ENCODE data around the gene ASPSCR1. TPM values are rescaled to one million over a fixed set of nuclear protein-coding genes. Genes with fewer than 3 reads are reported as not detected.

ASPSCR1 gene
- total RNA-seq, 1 donor from 2014 or later = 22.0 TPM

GRCh38 chr17:82039695-82040299 is 62.4 kb downstream of the ASPSCR1 start:
- DNase-seq (ENCODE audit: low read depth in 2 of 2) = no peak

- no peak for DNase-seq (ENCODE audit: low read depth in 2 of 2)
These were observed 63.9 kb downstream of the ASPSCR1 start for GRCh38 chr17:82041144-82041814.

GRCh38 chr17:82042649-82043048 is 65.2 kb downstream of the ASPSCR1 start:
- no peak for DNase-seq (ENCODE audit: low read depth in 2 of 2)

GRCh38 chr17:82043507-82043906 is 66.1 kb downstream of the ASPSCR1 start:
- no peak for DNase-seq (ENCODE audit: low read depth in 2 of 2)

- no peak for DNase-seq (ENCODE audit: low read depth in 2 of 2)
These were observed 68.6 kb downstream of the ASPSCR1 start for GRCh38 chr17:82045936-82046484.

- DNase-seq (ENCODE audit: low read depth in 2 of 2) = no peak
These were observed 69.5 kb downstream of the ASPSCR1 start for GRCh38 chr17:82046903-82047302.

GRCh38 chr17:82047379-82047778 is 70.0 kb downstream of the ASPSCR1 start:
- DNase-seq (ENCODE audit: low read depth in 2 of 2) = no peak

GRCh38 chr17:82047914-82048570 is 70.6 kb downstream of the ASPSCR1 start:
- DNase-seq (ENCODE audit: low read depth in 2 of 2) = no peak

GRCh38 chr17:82048571-82048971 is 71.1 kb downstream of the ASPSCR1 start:
- no peak for DNase-seq (ENCODE audit: low read depth in 2 of 2)

GRCh38 chr17:82049106-82049505 is 71.7 kb downstream of the ASPSCR1 start:
- DNase-seq (ENCODE audit: low read depth in 2 of 2) = no peak

GRCh38 chr17:82049521-82049971 is 72.1 kb downstream of the ASPSCR1 start:
- no peak for DNase-seq (ENCODE audit: low read depth in 2 of 2)

GRCh38 chr17:82050152-82050760 is 72.8 kb downstream of the ASPSCR1 start:
- no peak for DNase-seq (ENCODE audit: low read depth in 2 of 2)

GRCh38 chr17:82050761-82051641 is 73.6 kb downstream of the ASPSCR1 start:
- DNase-seq (ENCODE audit: low read depth in 2 of 2) = no peak

- DNase-seq (ENCODE audit: low read depth in 2 of 2) = peak in 1 of 2 donors; percentile 58
These were observed 74.6 kb downstream of the ASPSCR1 start, which contains the start of the genes GPS1 and RFNG for GRCh38 chr17:82051776-82052637. Gene GPS1, plus strand, starts transcription at chr17:82051898. Its CDS starts 34 bp downstream, at chr17:82051932. Gene RFNG, minus strand, starts transcription at chr17:82051811. Its CDS starts 45 bp downstream, at chr17:82051766.

GRCh38 chr17:82052638-82053059 is 75.2 kb downstream of the ASPSCR1 start:
- no peak for DNase-seq (ENCODE audit: low read depth in 2 of 2)

GRCh38 chr17:82053130-82053529 is 75.7 kb downstream of the ASPSCR1 start:
- no peak for DNase-seq (ENCODE audit: low read depth in 2 of 2)

- no peak for DNase-seq (ENCODE audit: low read depth in 2 of 2)
These were observed 76.3 kb downstream of the ASPSCR1 start for GRCh38 chr17:82053556-82054263.

- no peak for DNase-seq (ENCODE audit: low read depth in 2 of 2)
These were observed 77.1 kb downstream of the ASPSCR1 start for GRCh38 chr17:82054351-82055022.

Measured in dermis microvascular lymphatic vessel endothelial cell (primary cell).